Liver (tissue), 9 donors: Measurements from ENCODE around the gene NKD1. TPM values are rescaled to one million over a fixed set of nuclear protein-coding genes. Genes with fewer than 3 reads are reported as not detected.

Experiments used
- DNase-seq: peaks from one replicate; pipeline ENCODE4 v3.0.0-alpha.2; 2017; ENCODE audit warnings: low spot score
- H3K27ac ChIP-seq, 2 donors: one replicate each; pipeline ENCODE4 v1.7.0; 2013; ENCODE audit warnings: inconsistent platforms in 2 of 2, low read length in 2 of 2, control low read depth in 1 of 2, low read depth in 1 of 2, mild to moderate bottlenecking in 1 of 2
- H3K27me3 ChIP-seq, 4 donors: one replicate each; pipeline versions ENCODE4 v1.6.1 to v1.7.0; 2013; ENCODE audit warnings: low read length in 3 of 4, inconsistent platforms in 1 of 4, mild to moderate bottlenecking in 1 of 4, moderate library complexity in 1 of 4; ENCODE audit not compliant: control insufficient read depth in 4 of 4, insufficient read depth in 4 of 4
- H3K36me3 ChIP-seq, 4 donors: one replicate each; pipeline versions ENCODE4 v1.6.1 to v1.7.0; 2013; ENCODE audit warnings: low read length in 3 of 4, mild to moderate bottlenecking in 3 of 4, low read depth in 1 of 4, moderate library complexity in 1 of 4; ENCODE audit not compliant: control insufficient read depth in 4 of 4, insufficient read depth in 3 of 4
- H3K4me1 ChIP-seq, 4 donors: one replicate each; pipeline versions ENCODE4 v1.6.1 to v1.7.0; 2013; ENCODE audit warnings: low read length in 3 of 4, mild to moderate bottlenecking in 3 of 4, moderate library complexity in 1 of 4; ENCODE audit not compliant: control insufficient read depth in 4 of 4, insufficient read depth in 4 of 4
- H3K4me3 ChIP-seq, 3 donors: one replicate each; pipeline versions ENCODE4 v1.6.1 to v1.7.0; 2013; ENCODE audit warnings: low read length in 3 of 3, control low read depth in 1 of 3, low read depth in 1 of 3, mild to moderate bottlenecking in 1 of 3
- H3K9ac ChIP-seq, 2 donors: one replicate each; pipeline ENCODE4 v1.7.0; 2013; ENCODE audit warnings: low read length in 2 of 2, mild to moderate bottlenecking in 2 of 2, moderate library complexity in 2 of 2, control low read depth in 1 of 2, low read depth in 1 of 2
- H3K9me3 ChIP-seq, 4 donors: one replicate each; pipeline versions ENCODE4 v1.6.1 to v1.7.0; 2013; ENCODE audit warnings: low read length in 3 of 4; ENCODE audit not compliant: control insufficient read depth in 4 of 4
- EGR1 ChIP-seq, 2 donors: IDR thresholded peaks; 2 replicates each; pipeline ENCODE4 v1.6.1; 2016 to 2018; ENCODE audit warnings: antibody characterized with exemption in 2 of 2, low read depth in 2 of 2
- FOXA1 ChIP-seq: IDR thresholded peaks from 2 replicates; pipeline ENCODE4 v1.6.1; 2016; ENCODE audit warnings: antibody characterized with exemption
- FOXA2 ChIP-seq: IDR thresholded peaks from 2 replicates; pipeline ENCODE4 v1.6.1; 2016; ENCODE audit warnings: antibody characterized with exemption
- GABPA ChIP-seq, 2 donors: IDR thresholded peaks in 1 of 2; conservative IDR thresholded peaks in 1 of 2; 2 replicates each; pipeline ENCODE4 v1.6.1; 2016; ENCODE audit warnings: antibody characterized with exemption in 2 of 2, mild to moderate bottlenecking in 1 of 2, moderate library complexity in 1 of 2
- HNF4A ChIP-seq, 2 donors: conservative IDR thresholded peaks; 2 replicates each; pipeline ENCODE4 v1.6.1; 2016; ENCODE audit warnings: antibody characterized with exemption in 2 of 2, mild to moderate bottlenecking in 2 of 2
- HNF4G ChIP-seq: IDR thresholded peaks from 2 replicates; pipeline ENCODE4 v1.6.1; 2016; ENCODE audit warnings: antibody characterized with exemption
- JUND ChIP-seq, 2 donors: IDR thresholded peaks; 2 replicates each; pipeline ENCODE4 v1.6.1; 2016; ENCODE audit warnings: antibody characterized with exemption in 2 of 2
- NR2F2 ChIP-seq: IDR thresholded peaks from 2 replicates; pipeline ENCODE4 v1.6.1; 2016; ENCODE audit warnings: antibody characterized with exemption
- RAD21 ChIP-seq, 2 donors: IDR thresholded peaks; 2 replicates each; pipeline ENCODE4 v1.6.1; 2016; ENCODE audit warnings: antibody characterized with exemption in 2 of 2, mild to moderate bottlenecking in 2 of 2
- RXRA ChIP-seq, 2 donors: IDR thresholded peaks; 2 replicates each; pipeline ENCODE4 v1.6.1; 2017 to 2018; ENCODE audit warnings: antibody characterized with exemption in 2 of 2, mild to moderate bottlenecking in 1 of 2
- SP1 ChIP-seq: IDR thresholded peaks from 2 replicates; pipeline ENCODE4 v1.6.1; 2018; ENCODE audit warnings: antibody characterized with exemption, mild to moderate bottlenecking
- TAF1 ChIP-seq: conservative IDR thresholded peaks from 2 replicates; pipeline ENCODE4 v1.6.1; 2016; ENCODE audit warnings: antibody characterized with exemption, mild to moderate bottlenecking
- YY1 ChIP-seq: IDR thresholded peaks from 2 replicates; pipeline ENCODE4 v1.6.1; 2016; ENCODE audit warnings: antibody characterized with exemption, mild to moderate bottlenecking
- WGBS: extraction: QIAGEN DNeasy Blood & Tissue Kit; methylation state at CpG from one replicate; pipeline ENCODE4 v1.1.7; 2013; 5-methylcytosine and 5-hydroxymethylcytosine counted together
- polyA plus RNA-seq, 2 donors: library from polyadenylated mRNA; stranded (reverse) in 1 of 2; unstranded in 1 of 2; fragments of 200-250 nt in 1 of 2; fragments of >200 nt in 1 of 2; fragmentation: Nextera tagmentation in 1 of 2; extraction: Ambion mirVana in 1 of 2; gene quantifications; one replicate each; pipeline versions ENCODE4 v1.2.1 to v1.2.3, GENCODE V29; 2013 to 2015
- total RNA-seq, 2 donors: library from RNA; depleted of rRNA; stranded (reverse); fragments of >200 nt; gene quantifications; one replicate each; pipeline ENCODE4 v1.2.3, GENCODE V29; 2014
- TF ChIP-seq, protein P1 (sequence below): IDR thresholded peaks from 2 replicates; pipeline ENCODE4 v1.6.1; 2016; ENCODE audit warnings: antibody characterized with exemption
- TF ChIP-seq, protein P2 (sequence below): IDR thresholded peaks from 2 replicates; pipeline ENCODE4 v1.6.1; 2016; ENCODE audit warnings: antibody characterized with exemption
- TF ChIP-seq, protein P3 (sequence below): IDR thresholded peaks from 2 replicates; pipeline ENCODE4 v1.6.1; 2016; ENCODE audit warnings: antibody characterized with exemption, mild to moderate bottlenecking
- TF ChIP-seq, protein P4 (sequence below): fragments of 150-350 bp; IDR thresholded peaks from 2 replicates; pipeline ENCODE4 v1.5.1; 2017; ENCODE audit warnings: improper control_type of control experiment, low read depth, low read length; ENCODE audit not compliant: missing input control
- TF ChIP-seq, protein P5 (sequence below): IDR thresholded peaks from 2 replicates; pipeline ENCODE4 v1.6.1; 2016; ENCODE audit warnings: antibody characterized with exemption
- donor health status: healthy.
- donor health status: healthy.
- donor health status: healthy.
- donor health status: healthy.
- donor health status: healthy.

NKD1 gene
- total and polyA plus RNA-seq, 4 donors = 0.28 to 3.5 (median 0.85) TPM

DNA sequence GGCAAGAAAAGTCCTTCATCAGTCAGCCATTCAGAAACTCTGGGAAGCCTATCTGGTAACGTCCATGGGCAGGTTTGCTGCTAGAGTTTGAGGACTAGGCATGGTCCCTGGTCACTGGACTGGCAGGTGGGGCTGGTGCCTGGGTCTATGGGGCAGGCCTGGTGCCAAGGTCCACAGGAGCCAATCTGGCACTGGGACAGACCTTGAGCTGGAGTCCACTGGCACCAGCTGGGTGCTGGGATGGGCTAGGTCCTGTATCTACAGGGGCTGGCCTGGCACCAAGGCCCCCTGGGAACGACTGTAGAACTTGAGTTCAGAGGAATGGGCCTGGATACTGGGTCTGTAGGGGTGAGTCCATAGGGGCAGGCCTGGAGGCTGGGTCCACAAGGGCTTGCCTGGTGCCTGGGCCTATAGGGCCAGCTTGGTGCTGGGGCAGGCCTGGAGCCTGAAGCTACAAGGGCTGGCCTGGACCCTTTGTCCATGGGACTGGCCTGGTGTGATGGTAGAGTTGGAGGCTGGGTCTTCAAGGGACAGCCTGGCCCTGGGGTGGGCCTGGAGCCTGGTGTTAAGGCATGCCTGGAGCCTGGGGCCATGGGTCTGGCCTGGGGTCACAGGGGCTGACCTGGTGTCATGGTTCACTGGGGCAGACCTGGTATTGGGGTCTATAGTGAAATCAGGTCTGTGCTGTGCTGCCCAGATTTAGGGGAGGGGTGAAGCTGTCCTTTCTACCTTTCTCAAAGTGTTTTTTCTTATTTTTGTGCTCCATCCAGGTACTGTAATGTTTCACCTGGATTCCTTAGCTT is 30.5 kb upstream of the NKD1 start:
- TF ChIP-seq TAF1 (no peak), RAD21 (IDR thresholded peaks at IDR 0.05) (no peak), HNF4G (no peak), FOXA2 (no peak), GABPA (IDR thresholded peaks at IDR 0.05 in 1 of 2, conservative IDR thresholded peaks at IDR 0.05 in 1 of 2) (no peak), YY1 (no peak), NR2F2 (no peak), FOXA1 (no peak), SP1 (no peak), HNF4A (conservative IDR thresholded peaks at IDR 0.05) (no peak)
- TF ChIP-seq, protein P1, sequence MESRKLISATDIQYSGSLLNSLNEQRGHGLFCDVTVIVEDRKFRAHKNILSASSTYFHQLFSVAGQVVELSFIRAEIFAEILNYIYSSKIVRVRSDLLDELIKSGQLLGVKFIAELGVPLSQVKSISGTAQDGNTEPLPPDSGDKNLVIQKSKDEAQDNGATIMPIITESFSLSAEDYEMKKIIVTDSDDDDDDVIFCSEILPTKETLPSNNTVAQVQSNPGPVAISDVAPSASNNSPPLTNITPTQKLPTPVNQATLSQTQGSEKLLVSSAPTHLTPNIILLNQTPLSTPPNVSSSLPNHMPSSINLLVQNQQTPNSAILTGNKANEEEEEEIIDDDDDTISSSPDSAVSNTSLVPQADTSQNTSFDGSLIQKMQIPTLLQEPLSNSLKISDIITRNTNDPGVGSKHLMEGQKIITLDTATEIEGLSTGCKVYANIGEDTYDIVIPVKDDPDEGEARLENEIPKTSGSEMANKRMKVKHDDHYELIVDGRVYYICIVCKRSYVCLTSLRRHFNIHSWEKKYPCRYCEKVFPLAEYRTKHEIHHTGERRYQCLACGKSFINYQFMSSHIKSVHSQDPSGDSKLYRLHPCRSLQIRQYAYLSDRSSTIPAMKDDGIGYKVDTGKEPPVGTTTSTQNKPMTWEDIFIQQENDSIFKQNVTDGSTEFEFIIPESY = no peak
- TF ChIP-seq, protein P2, sequence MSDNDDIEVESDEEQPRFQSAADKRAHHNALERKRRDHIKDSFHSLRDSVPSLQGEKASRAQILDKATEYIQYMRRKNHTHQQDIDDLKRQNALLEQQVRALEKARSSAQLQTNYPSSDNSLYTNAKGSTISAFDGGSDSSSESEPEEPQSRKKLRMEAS = no peak
- TF ChIP-seq, protein P3, sequence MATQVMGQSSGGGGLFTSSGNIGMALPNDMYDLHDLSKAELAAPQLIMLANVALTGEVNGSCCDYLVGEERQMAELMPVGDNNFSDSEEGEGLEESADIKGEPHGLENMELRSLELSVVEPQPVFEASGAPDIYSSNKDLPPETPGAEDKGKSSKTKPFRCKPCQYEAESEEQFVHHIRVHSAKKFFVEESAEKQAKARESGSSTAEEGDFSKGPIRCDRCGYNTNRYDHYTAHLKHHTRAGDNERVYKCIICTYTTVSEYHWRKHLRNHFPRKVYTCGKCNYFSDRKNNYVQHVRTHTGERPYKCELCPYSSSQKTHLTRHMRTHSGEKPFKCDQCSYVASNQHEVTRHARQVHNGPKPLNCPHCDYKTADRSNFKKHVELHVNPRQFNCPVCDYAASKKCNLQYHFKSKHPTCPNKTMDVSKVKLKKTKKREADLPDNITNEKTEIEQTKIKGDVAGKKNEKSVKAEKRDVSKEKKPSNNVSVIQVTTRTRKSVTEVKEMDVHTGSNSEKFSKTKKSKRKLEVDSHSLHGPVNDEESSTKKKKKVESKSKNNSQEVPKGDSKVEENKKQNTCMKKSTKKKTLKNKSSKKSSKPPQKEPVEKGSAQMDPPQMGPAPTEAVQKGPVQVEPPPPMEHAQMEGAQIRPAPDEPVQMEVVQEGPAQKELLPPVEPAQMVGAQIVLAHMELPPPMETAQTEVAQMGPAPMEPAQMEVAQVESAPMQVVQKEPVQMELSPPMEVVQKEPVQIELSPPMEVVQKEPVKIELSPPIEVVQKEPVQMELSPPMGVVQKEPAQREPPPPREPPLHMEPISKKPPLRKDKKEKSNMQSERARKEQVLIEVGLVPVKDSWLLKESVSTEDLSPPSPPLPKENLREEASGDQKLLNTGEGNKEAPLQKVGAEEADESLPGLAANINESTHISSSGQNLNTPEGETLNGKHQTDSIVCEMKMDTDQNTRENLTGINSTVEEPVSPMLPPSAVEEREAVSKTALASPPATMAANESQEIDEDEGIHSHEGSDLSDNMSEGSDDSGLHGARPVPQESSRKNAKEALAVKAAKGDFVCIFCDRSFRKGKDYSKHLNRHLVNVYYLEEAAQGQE = no peak
- TF ChIP-seq, protein P4, sequence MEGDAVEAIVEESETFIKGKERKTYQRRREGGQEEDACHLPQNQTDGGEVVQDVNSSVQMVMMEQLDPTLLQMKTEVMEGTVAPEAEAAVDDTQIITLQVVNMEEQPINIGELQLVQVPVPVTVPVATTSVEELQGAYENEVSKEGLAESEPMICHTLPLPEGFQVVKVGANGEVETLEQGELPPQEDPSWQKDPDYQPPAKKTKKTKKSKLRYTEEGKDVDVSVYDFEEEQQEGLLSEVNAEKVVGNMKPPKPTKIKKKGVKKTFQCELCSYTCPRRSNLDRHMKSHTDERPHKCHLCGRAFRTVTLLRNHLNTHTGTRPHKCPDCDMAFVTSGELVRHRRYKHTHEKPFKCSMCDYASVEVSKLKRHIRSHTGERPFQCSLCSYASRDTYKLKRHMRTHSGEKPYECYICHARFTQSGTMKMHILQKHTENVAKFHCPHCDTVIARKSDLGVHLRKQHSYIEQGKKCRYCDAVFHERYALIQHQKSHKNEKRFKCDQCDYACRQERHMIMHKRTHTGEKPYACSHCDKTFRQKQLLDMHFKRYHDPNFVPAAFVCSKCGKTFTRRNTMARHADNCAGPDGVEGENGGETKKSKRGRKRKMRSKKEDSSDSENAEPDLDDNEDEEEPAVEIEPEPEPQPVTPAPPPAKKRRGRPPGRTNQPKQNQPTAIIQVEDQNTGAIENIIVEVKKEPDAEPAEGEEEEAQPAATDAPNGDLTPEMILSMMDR = no peak
- Histone ChIP-seq H3K4me3 (no peak overlapping the region), H3K36me3 (no peaks in the 10 kb centered on the region), H3K27ac (no peak overlapping the region), H3K9ac (no peak overlapping the region), H3K4me1 (no peaks in the 10 kb centered on the region), H3K9me3 (peaks cover 0 to 5% (median 0%) of the 10 kb centered on the region in 4 donors), H3K27me3 (no peaks in the 10 kb centered on the region)
- DNase-seq = no peak
- WGBS = 80% methylated on average over 2 of the region's 2 CpGs

DNA sequence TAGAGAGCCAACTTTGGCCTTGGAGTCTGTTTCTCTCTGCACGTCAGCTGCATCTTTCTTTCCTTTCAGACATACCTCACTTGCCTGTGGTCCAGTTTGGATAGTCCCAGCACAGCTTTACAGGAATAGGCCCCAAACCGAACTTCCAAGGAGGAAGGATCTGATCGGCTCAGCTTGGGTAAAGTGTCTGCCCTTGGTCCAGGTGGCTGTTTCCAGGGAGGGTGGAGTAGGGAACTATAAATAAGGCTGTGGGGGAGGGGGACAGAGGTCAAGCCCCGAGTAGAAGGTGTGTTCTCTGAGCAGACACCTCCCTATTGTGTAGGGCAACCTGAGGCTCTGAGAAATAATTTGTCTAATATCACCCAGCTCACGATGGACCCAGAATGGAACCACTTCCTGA is 29.2 kb upstream of the NKD1 start:
- Histone ChIP-seq H3K4me1 (no peaks in the 10 kb centered on the region), H3K9ac (no peak overlapping the region), H3K4me3 (no peak overlapping the region), H3K27ac (no peak overlapping the region), H3K36me3 (no peaks in the 10 kb centered on the region), H3K27me3 (no peaks in the 10 kb centered on the region), H3K9me3 (peaks cover 0 to 5% (median 0%) of the 10 kb centered on the region in 4 donors)
- DNase-seq = no peak
- 86% methylated on average over 5 of the region's 5 CpGs for WGBS
- TF ChIP-seq FOXA2 = no peak
- TF ChIP-seq EGR1 (IDR thresholded peaks at IDR 0.05; ENCODE audit: low read depth in 2 of 2) = no peak
- TF ChIP-seq, protein P5, sequence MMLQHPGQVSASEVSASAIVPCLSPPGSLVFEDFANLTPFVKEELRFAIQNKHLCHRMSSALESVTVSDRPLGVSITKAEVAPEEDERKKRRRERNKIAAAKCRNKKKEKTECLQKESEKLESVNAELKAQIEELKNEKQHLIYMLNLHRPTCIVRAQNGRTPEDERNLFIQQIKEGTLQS = no peak
- no peak for TF ChIP-seq GABPA (IDR thresholded peaks at IDR 0.05 in 1 of 2, conservative IDR thresholded peaks at IDR 0.05 in 1 of 2)
- no peak for TF ChIP-seq TAF1
- no peak for TF ChIP-seq HNF4A (conservative IDR thresholded peaks at IDR 0.05)
- no peak for TF ChIP-seq YY1
- TF ChIP-seq, protein P3 = no peak
- no peak for TF ChIP-seq JUND (IDR thresholded peaks at IDR 0.05)
- no peak for TF ChIP-seq HNF4G
- TF ChIP-seq RXRA (IDR thresholded peaks at IDR 0.05) = no peak
- TF ChIP-seq FOXA1 = no peak
- TF ChIP-seq, protein P2 = no peak
- no peak for TF ChIP-seq RAD21 (IDR thresholded peaks at IDR 0.05)
